MM.1S (cell line): ENCODE results near the gene ZMYND15.

ENCODE experiments used
- DNase-seq: peaks from one replicate; pipeline ENCODE4 v3.0.0-alpha.2; 2015
- H2AFZ ChIP-seq: fragments of 300-600 bp; sonication (generic); 2 replicates; pipeline ENCODE4 v1.6.0; 2016; ENCODE audit warnings: antibody characterized with exemption, low read length
- H3F3A ChIP-seq: fragments of 300-600 bp; sonication (generic); 2 replicates; pipeline ENCODE4 v1.6.1; 2016; ENCODE audit warnings: mild to moderate bottlenecking, antibody characterized with exemption, low read length, moderate library complexity, mixed read lengths; ENCODE audit not compliant: insufficient read depth
- H3K27ac ChIP-seq: fragments of 300-600 bp; sonication (generic); 2 replicates; pipeline ENCODE4 v1.5.1; 2016; ENCODE audit warnings: mild to moderate bottlenecking, low read length
- H3K27me3 ChIP-seq: fragments of 300-600 bp; sonication (generic); replicated peaks from 2 replicates; pipeline ENCODE4 v1.6.0; 2016; ENCODE audit warnings: low read length; ENCODE audit not compliant: insufficient read depth
- H3K36me3 ChIP-seq: fragments of 300-600 bp; sonication (generic); replicated peaks from 2 replicates; pipeline ENCODE4 v1.6.1; 2016; ENCODE audit warnings: mild to moderate bottlenecking, low read length, mixed read lengths; ENCODE audit not compliant: insufficient read depth
- H3K4me1 ChIP-seq: fragments of 300-600 bp; sonication (generic); 2 replicates; pipeline ENCODE4 v1.6.1; 2016; ENCODE audit warnings: low read length, mixed read lengths
- H3K4me2 ChIP-seq: fragments of 300-600 bp; sonication (generic); 2 replicates; pipeline ENCODE4 v1.6.0; 2016; ENCODE audit warnings: low read depth, low read length
- H3K4me3 ChIP-seq: fragments of 300-600 bp; sonication (generic); 2 replicates; pipeline ENCODE4 v1.5.1; 2016; ENCODE audit warnings: low read length, mixed read lengths
- H3K79me2 ChIP-seq: fragments of 300-600 bp; sonication (generic); 2 replicates; pipeline ENCODE4 v1.6.1; 2016; ENCODE audit warnings: mixed run types, low read length, mixed read lengths
- H3K9ac ChIP-seq: fragments of 300-600 bp; sonication (generic); 2 replicates; pipeline ENCODE4 v1.6.1; 2016; ENCODE audit warnings: low read length, mixed read lengths
- H3K9me2 ChIP-seq: fragments of 300-600 bp; sonication (generic); replicated peaks from 2 replicates; pipeline ENCODE4 v1.6.1; 2016; ENCODE audit warnings: mild to moderate bottlenecking, low read length, mixed read lengths; ENCODE audit not compliant: insufficient read depth
- H3K9me3 ChIP-seq: fragments of 300-600 bp; sonication (generic); replicated peaks from 2 replicates; pipeline ENCODE4 v1.6.1; 2016; ENCODE audit warnings: mild to moderate bottlenecking, low read length, mixed read lengths; ENCODE audit not compliant: insufficient read depth
- H4K20me1 ChIP-seq: fragments of 300-600 bp; sonication (generic); 2 replicates; pipeline ENCODE4 v1.6.1; 2016; ENCODE audit warnings: mild to moderate bottlenecking, low read length, moderate library complexity, mixed read lengths; ENCODE audit not compliant: insufficient read depth
- EZH2 ChIP-seq: fragments of 300-600 bp; sonication (generic); optimal IDR thresholded peaks from 2 replicates; pipeline ENCODE3; 2017; ENCODE audit warnings: low read depth, mild to moderate bottlenecking, antibody characterized with exemption, low read length, mixed read lengths
- EZH2phosphoT487 ChIP-seq: fragments of 300-600 bp; sonication (generic); IDR thresholded peaks from 2 replicates; pipeline ENCODE4 v1.6.1; 2018; ENCODE audit warnings: antibody characterized with exemption, low read length
- TF ChIP-seq, protein P1 (sequence below): fragments of 300-600 bp; sonication (generic); IDR thresholded peaks from 2 replicates; pipeline ENCODE4 v1.5.1; 2016; ENCODE audit warnings: antibody characterized with exemption, low read length, mixed read lengths

Gene ZMYND15

DNA sequence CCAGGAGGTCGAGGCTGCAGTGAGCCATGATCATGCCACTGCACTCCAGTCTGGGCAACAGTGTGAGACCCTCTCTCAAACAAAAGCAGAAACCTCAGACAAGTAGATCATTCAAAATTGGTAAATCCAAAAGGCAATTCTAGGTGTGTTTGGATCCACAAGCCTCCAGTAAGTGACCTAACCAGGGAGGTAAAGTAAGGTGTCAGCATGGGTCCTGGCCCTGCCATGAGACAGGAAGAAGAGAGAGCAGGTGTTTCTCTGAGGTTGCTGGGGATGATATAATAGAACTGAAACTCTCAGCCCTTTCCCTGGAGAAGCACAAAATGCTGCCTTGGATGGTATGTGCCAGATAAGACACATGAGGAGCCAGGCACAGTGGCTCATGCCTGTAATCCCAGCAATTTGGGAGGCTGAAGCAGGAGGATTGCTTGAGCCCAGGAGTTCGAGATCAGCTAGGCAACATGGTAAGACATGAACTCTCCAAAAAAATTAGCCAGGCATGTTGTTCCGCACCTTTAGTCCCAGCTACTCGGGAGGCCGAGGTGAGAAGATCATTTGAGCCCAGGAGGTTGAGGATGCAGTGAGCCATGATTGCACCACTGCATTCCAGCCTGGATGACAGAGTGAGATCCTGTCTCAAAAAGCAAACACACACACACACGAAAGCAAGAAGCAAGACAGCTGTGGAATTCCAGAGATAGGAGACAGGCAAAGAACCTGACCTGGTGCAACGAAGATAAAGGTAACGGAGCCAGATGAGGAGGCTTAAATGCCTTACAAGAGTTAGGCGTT is 38.5 kb downstream of the ZMYND15 start:
- Histone ChIP-seq H3K9me3 (no peaks in the 10 kb centered on the region), H3K9me2 (no peaks in the 10 kb centered on the region), H3K4me1 (0 out of 2 replicates have a peak, but pooled peaks cover 9% of the 10 kb centered on the region), H3K27ac (no peak overlapping the region), H3K79me2 (no peaks in the 10 kb centered on the region), H3K9ac (no peak overlapping the region), H3K36me3 (no peaks in the 10 kb centered on the region), H2AFZ (no peak overlapping the region), H4K20me1 (no peaks in the 10 kb centered on the region), H3K27me3 (peaks cover 30% of the 10 kb centered on the region), H3K4me3 (no peak overlapping the region), H3K4me2 (no peak overlapping the region; the same call in 1 of the 2 replicates), H3F3A (no peaks in the 10 kb centered on the region)
- TF ChIP-seq EZH2phosphoT487 (no peak), EZH2 (no peak)
- TF ChIP-seq, protein P1, sequence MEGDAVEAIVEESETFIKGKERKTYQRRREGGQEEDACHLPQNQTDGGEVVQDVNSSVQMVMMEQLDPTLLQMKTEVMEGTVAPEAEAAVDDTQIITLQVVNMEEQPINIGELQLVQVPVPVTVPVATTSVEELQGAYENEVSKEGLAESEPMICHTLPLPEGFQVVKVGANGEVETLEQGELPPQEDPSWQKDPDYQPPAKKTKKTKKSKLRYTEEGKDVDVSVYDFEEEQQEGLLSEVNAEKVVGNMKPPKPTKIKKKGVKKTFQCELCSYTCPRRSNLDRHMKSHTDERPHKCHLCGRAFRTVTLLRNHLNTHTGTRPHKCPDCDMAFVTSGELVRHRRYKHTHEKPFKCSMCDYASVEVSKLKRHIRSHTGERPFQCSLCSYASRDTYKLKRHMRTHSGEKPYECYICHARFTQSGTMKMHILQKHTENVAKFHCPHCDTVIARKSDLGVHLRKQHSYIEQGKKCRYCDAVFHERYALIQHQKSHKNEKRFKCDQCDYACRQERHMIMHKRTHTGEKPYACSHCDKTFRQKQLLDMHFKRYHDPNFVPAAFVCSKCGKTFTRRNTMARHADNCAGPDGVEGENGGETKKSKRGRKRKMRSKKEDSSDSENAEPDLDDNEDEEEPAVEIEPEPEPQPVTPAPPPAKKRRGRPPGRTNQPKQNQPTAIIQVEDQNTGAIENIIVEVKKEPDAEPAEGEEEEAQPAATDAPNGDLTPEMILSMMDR, result no peak
- no peak for DNase-seq

DNA sequence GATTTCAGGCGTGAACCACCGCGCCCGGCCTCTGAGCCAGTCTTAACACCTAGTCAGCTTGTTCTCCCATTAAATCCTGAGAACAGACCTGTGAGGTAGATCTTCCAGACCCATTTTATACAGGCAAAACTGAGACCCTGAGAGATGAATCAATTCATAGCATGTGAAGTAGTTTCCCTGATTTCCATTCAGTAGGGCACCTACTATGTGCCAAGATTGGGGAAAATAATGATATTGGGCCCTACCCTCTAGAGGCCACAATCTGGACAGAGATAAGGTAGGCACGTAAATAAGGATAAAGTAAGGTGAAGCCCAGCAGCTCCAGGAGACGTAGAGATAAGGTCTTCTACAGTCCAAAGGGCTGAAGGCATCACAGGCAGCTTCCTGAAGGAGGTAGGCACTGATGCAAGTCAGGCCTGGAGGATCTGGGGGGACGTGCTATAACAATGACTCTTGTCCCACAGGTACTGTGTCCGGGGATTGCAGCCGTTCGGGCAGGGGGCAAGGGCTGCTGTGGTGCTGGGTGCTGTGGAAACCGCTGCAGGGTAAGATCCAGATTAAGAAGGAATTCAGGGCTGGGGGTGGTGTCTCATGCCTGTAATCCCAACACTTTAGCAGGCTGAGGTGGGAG is 40.8 kb downstream of the ZMYND15 start:
- Histone ChIP-seq H3K9ac (no peak overlapping the region), H3K36me3 (no peaks in the 10 kb centered on the region), H4K20me1 (no peaks in the 10 kb centered on the region), H3K27ac (no peak overlapping the region), H3K9me3 (no peaks in the 10 kb centered on the region), H3K79me2 (no peaks in the 10 kb centered on the region), H3K9me2 (no peaks in the 10 kb centered on the region), H3K4me3 (no peak overlapping the region), H3K4me2 (no peak overlapping the region), H2AFZ (no peak overlapping the region), H3K4me1 (0 out of 2 replicates have a peak, but pooled peaks cover 9% of the 10 kb centered on the region), H3K27me3 (peaks cover 40% of the 10 kb centered on the region), H3F3A (no peaks in the 10 kb centered on the region)
- TF ChIP-seq, protein P1, result no peak
- TF ChIP-seq EZH2phosphoT487 (no peak), EZH2 (no peak)
- DNase-seq, result no peak

DNA sequence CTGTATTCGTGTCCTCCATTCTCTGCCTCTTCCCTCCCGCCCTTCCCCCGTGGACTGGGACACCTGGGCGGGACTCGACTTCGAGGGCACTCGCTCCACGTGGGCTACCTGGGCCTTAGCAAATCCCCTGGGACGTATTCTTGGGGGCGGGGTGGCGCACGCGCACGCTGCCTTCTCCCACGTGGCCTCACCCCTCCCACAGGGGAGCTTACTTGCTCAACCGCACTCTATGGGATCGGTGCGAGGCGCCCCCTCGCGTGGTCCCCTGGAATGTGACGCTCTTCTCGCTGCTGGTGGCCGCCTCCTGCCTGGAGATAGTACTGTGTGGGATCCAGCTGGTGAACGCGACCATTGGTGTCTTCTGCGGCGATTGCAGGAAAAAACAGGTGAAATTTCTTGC is 43.0 kb downstream of the ZMYND15 start:
- H3K27me3 ChIP-seq, result peaks cover 57% of the 10 kb centered on the region
- H4K20me1 ChIP-seq, result no peaks in the 10 kb centered on the region
- H3K9me2 ChIP-seq, result no peaks in the 10 kb centered on the region

More for the DNA sequence above, 43.0 kb downstream of the ZMYND15 start:
- Histone ChIP-seq H3K9me3 (no peaks in the 10 kb centered on the region), H3K79me2 (no peaks in the 10 kb centered on the region), H3K4me1 (0 out of 2 replicates have a peak, but pooled peaks cover 8% of the 10 kb centered on the region), H3K36me3 (no peaks in the 10 kb centered on the region), H3K4me3 (no peak overlapping the region), H2AFZ (no peak overlapping the region), H3K4me2 (no peak overlapping the region), H3K9ac (no peak overlapping the region), H3K27ac (no peak overlapping the region), H3F3A (no peaks in the 10 kb centered on the region)
- TF ChIP-seq EZH2 (no peak), EZH2phosphoT487 (no peak)
- TF ChIP-seq, protein P1, result no peak
- no peak for DNase-seq
